Activated CD8-positive, alpha-beta T cell treated with anti-CD3 and anti-CD28 coated beads for 36 hours (primary cell): Measurements from ENCODE around the gene TOR1AIP1. TPM values are rescaled to one million over a fixed set of nuclear protein-coding genes. Genes with fewer than 3 reads are reported as not detected.

Experiments
- ATAC-seq: fragments of 200-7000 bp; cut with Tn5 transposase; one replicate; pipeline ENCODE4 v1.10.0; 2021; ENCODE audit warnings: mild to moderate bottlenecking, moderate library complexity
- CTCF ChIA-PET: fragments of 350-600 bp; sonication (Branson Sonifier 250); formaldehyde crosslinking; loops from one replicate; lab custom pipeline; 2021; ENCODE audit warnings: antibody characterized with exemption; lab: Charles Lee
- POLR2A ChIA-PET: fragments of 350-600 bp; sonication (Branson Sonifier 250); formaldehyde crosslinking; loops from one replicate; lab custom pipeline; 2021; ENCODE audit warnings: antibody characterized with exemption; lab: Charles Lee
- DNase-seq: peaks from one replicate; pipeline ENCODE4 v3.0.0-alpha.2; 2020
- H3K27ac Mint-ChIP-seq: one replicate; pipeline ENCODE4 v1.8.0; 2021; ENCODE audit warnings: mild to moderate bottlenecking, mixed read lengths
- H3K27me3 Mint-ChIP-seq: one replicate; pipeline ENCODE4 v1.8.0; 2021; ENCODE audit warnings: mixed read lengths
- H3K36me3 Mint-ChIP-seq: one replicate; pipeline ENCODE4 v1.8.0; 2021; ENCODE audit warnings: low read depth, mixed read lengths
- H3K4me1 Mint-ChIP-seq: one replicate; pipeline ENCODE4 v1.8.0; 2021; ENCODE audit warnings: low read depth, mixed read lengths
- H3K4me3 Mint-ChIP-seq: one replicate; pipeline ENCODE4 v1.8.0; 2021; ENCODE audit warnings: mild to moderate bottlenecking, moderate library complexity, mixed read lengths
- H3K9me3 Mint-ChIP-seq: one replicate; pipeline ENCODE4 v1.8.0; 2021; ENCODE audit warnings: mixed read lengths
- CTCF ChIP-seq: fragments of 200-600 bp; IDR thresholded peaks from one replicate; pipeline ENCODE4 v1.8.0; 2022; ENCODE audit warnings: antibody characterized with exemption, mild to moderate bottlenecking
- intact Hi-C: fragments of 100-400 bp; cut with micrococcal nuclease; formaldehyde crosslinking; loops from one replicate; pipeline ENCODE4 v1.10.0; 2022
- total RNA-seq, 2 experiments: library from RNA; stranded (reverse); gene quantifications; one replicate each; pipeline ENCODE4 v1.2.3, GENCODE V29; 2021

The TOR1AIP1 gene
- total RNA-seq, 2 experiments from 2014 or later = 38.3 to 45.8 TPM

DNA sequence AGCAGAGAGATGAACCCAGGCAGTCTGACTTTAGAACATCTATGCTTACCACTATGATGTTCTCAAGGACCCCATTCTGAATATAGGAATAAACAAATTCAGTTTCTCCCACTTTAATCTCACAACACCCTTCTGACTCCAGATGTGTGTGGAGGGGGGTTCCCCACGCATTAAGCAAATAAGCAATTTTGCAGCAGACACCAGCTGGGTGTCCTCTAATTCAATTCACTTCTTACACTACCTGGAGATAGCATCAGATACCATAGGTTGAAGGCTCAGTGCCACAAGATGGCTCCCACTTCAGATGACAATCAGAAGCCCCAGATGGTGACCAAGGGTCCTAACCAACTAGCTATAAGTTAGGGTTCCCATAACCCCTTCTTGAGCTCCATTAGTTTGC, 42.2 kb downstream of the TOR1AIP1 start:
- ChIA-PET CTCF (interaction anchor here (1.5 kb wide), 1 partner anchor 253 kb away, joined by 3 read pairs; no protein-coding TSS in a partner anchor), POLR2A (interaction anchor here (1.2 kb wide), 1 partner anchor 41 kb away, joined by 3 read pairs; no protein-coding TSS in a partner anchor)
- Mint-ChIP-seq H3K9me3 (no peaks in the 10 kb centered on the region), H3K27ac (no peak overlapping the region), H3K27me3 (no peaks in the 10 kb centered on the region), H3K4me3 (no peak overlapping the region), H3K36me3 (peaks cover 7% of the 10 kb centered on the region), H3K4me1 (no peaks in the 10 kb centered on the region)
- DNase-seq = no peak
- intact Hi-C loops = no loop called here
- TF ChIP-seq CTCF = no peak
- no peak for ATAC-seq

DNA sequence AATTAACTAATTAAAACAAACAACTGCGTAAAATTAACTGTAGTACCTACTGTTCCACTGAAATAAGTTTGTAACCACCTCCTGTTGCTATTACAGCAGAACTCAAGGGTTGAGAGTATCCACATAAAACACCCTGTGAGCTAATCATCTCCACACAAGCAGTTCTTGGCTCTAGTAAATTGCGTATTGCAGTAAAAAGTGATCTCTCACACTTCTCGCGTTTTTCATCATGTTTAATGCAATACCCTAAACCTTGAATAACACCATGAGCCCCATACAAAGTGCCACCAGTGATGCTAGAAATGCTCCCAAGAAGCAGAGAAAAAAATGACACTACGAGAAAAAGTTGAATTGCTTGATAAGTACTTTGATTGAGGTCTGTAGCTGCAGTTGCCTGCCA, 43.2 kb downstream of the TOR1AIP1 start:
- Mint-ChIP-seq H3K36me3 (peaks cover 5% of the 10 kb centered on the region), H3K4me3 (no peak overlapping the region), H3K27ac (no peak overlapping the region), H3K9me3 (no peaks in the 10 kb centered on the region), H3K4me1 (no peaks in the 10 kb centered on the region), H3K27me3 (no peaks in the 10 kb centered on the region)
- POLR2A ChIA-PET = no interaction called here
- DNase-seq = no peak
- no peak for ATAC-seq
- intact Hi-C loops = no loop called here
- CTCF ChIA-PET = interaction anchor here (1.5 kb wide), 1 partner anchor 254 kb away, joined by 4 read pairs; no protein-coding TSS in a partner anchor
- no peak for TF ChIP-seq CTCF

GRCh38 chr1:179925922-179926849, 44.1 kb downstream of the TOR1AIP1 start:
- ATAC-seq = no peak

DNA sequence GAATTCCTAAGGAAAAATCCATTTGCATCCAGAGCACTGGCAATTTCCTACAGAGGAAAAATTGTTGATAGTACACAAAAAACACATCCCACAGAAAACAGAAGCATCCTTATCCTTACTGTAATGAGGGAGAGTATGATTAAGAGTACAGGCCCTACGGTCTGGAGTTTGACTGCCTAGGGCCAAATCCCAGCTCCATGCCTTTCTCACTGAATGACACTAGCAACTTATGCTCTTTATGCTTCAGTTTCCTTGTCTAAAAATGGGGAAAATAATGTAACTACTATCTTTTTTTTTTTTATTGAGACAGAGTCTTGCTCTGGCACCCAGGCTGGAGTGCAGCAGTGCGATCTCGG, 44.7 kb downstream of the TOR1AIP1 start:
- Mint-ChIP-seq H3K4me1 (no peaks in the 10 kb centered on the region), H3K4me3 (no peak overlapping the region), H3K27me3 (no peaks in the 10 kb centered on the region), H3K36me3 (peaks cover under 1% of the 10 kb centered on the region), H3K27ac (no peak overlapping the region), H3K9me3 (no peaks in the 10 kb centered on the region)
- intact Hi-C loops = no loop called here
- ATAC-seq (no peak), DNase-seq (no peak)
- CTCF ChIA-PET = no interaction called here
- POLR2A ChIA-PET = no interaction called here
- no peak for TF ChIP-seq CTCF

More at GRCh38 chr1:179925922-179926849, 44.1 kb downstream of the TOR1AIP1 start:
- no peak for TF ChIP-seq CTCF
- Mint-ChIP-seq H3K27ac (no peak overlapping the region), H3K4me3 (no peak overlapping the region), H3K4me1 (no peaks in the 10 kb centered on the region), H3K27me3 (no peaks in the 10 kb centered on the region), H3K36me3 (peaks cover 5% of the 10 kb centered on the region), H3K9me3 (no peaks in the 10 kb centered on the region)
- ChIA-PET POLR2A (no interaction called here), CTCF (interaction anchor here (1.5 kb wide), 1 partner anchor 253 kb away, joined by 4 read pairs; no protein-coding TSS in a partner anchor)
- no peak for DNase-seq
- intact Hi-C loops = no loop called here
